ENCODE data around the gene COMP. TPM values are rescaled to one million over a fixed set of nuclear protein-coding genes. Genes with fewer than 3 reads are reported as not detected.

COMP gene
- polyA plus RNA-seq, 1 of the 3 experiments (the other 2 are of a cell fraction), result 0.26 TPM

DNA sequence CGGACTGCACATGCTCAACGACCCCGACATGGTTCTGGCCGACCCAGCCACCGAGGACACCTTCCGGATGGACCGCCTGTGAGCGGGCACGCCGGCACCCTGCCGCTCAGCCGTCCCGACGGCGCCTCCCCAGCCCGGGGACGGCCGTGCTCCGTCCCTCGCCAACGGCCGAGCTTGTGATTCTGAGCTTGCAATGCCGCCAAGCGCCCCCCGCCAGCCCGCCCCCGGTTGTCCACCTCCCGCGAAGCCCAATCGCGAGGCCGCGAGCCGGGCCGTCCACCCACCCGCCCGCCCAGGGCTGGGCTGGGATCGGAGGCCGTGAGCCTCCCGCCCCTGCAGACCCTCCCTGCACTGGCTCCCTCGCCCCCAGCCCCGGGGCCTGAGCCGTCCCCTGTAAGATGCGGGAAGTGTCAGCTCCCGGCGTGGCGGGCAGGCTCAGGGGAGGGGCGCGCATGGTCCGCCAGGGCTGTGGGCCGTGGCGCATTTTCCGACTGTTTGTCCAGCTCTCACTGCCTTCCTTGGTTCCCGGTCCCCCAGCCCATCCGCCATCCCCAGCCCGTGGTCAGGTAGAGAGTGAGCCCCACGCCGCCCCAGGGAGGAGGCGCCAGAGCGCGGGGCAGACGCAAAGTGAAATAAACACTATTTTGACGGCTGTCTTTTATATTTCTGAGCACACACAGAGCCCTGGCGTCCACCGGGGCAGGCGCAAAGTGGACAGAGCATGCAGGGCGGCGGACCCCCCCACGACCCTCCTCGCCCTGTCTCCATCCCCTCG is 13.6 kb downstream of the COMP start:
- Histone ChIP-seq H3K9ac (no peak overlapping the region), H3K4me1 (ENCODE audit: control insufficient read depth in 1 of 2, insufficient read depth in 2 of 2, low read depth in 1 of 2, low read length in 1 of 2) (peaks cover 20 to 31% of the 10 kb centered on the region in 2 experiments; a peak in 3 of 4 replicates), H3K4me2 (no peak overlapping the region), H3K4me3 (ENCODE audit: low read depth in 2 of 2, low read length in 1 of 2) (no peak overlapping the region), H4K20me1 (ENCODE audit: insufficient read depth) (no peaks in the 10 kb centered on the region), H3K27ac (ENCODE audit: low read depth in 2 of 2, low read length in 1 of 2) (no peak overlapping the region), H2AFZ (ENCODE audit: low read depth) (no peak overlapping the region), H3F3A (replicated peaks; ENCODE audit: insufficient read depth) (peaks cover 10% of the 10 kb centered on the region), H3K36me3 (replicated peaks in 1 of 2; ENCODE audit: control insufficient read depth in 1 of 2, insufficient read depth in 2 of 2, low read length in 1 of 2) (no peaks in the 10 kb centered on the region), H3K79me2 (ENCODE audit: insufficient read depth) (no peaks in the 10 kb centered on the region), H3K9me2 (no peaks in the 10 kb centered on the region), H3K9me3 (no peaks in the 10 kb centered on the region), H3K27me3 (ENCODE audit: insufficient read depth) (no peaks in the 10 kb centered on the region)
- 85% methylated on average over 58 of the region's 71 CpGs for WGBS (ENCODE audit: low lambda C conversion rate)
- CTCF ChIA-PET, result interaction anchor here (0.6 to 3.4 kb wide), 4 partner anchors 51 to 115 kb away, joined by 3 to 14 read pairs (median 4); no protein-coding TSS in a partner anchor
- no peak for DNase-seq
- POLR2A ChIA-PET, result no interaction called here
- TF ChIP-seq GATA2 (CRISPR knock-in tag; IDR thresholded peaks at IDR 0.05), result no peak
- no peak for TF ChIP-seq REST (IDR thresholded peaks at IDR 0.05; ENCODE audit: low read depth, low read length)
- TF ChIP-seq, protein P1, sequence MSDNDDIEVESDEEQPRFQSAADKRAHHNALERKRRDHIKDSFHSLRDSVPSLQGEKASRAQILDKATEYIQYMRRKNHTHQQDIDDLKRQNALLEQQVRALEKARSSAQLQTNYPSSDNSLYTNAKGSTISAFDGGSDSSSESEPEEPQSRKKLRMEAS (IDR thresholded peaks at IDR 0.05; ENCODE audit: low read depth), result no peak
- TF ChIP-seq GABPA (IDR thresholded peaks at IDR 0.05; ENCODE audit: low read depth), result no peak
- no peak for TF ChIP-seq FOSL2 (IDR thresholded peaks at IDR 0.05; ENCODE audit: borderline replicate concordance, low read depth)
- TF ChIP-seq, protein P2, sequence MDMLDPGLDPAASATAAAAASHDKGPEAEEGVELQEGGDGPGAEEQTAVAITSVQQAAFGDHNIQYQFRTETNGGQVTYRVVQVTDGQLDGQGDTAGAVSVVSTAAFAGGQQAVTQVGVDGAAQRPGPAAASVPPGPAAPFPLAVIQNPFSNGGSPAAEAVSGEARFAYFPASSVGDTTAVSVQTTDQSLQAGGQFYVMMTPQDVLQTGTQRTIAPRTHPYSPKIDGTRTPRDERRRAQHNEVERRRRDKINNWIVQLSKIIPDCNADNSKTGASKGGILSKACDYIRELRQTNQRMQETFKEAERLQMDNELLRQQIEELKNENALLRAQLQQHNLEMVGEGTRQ (IDR thresholded peaks at IDR 0.05; ENCODE audit: borderline replicate concordance, low read depth, low read length), result no peak
- TF ChIP-seq NFIC (IDR thresholded peaks at IDR 0.05; ENCODE audit: borderline replicate concordance), result no peak
- no peak for TF ChIP-seq SIN3A (IDR thresholded peaks at IDR 0.05; ENCODE audit: borderline replicate concordance, low read depth, low read length)
- TF ChIP-seq, protein P3, sequence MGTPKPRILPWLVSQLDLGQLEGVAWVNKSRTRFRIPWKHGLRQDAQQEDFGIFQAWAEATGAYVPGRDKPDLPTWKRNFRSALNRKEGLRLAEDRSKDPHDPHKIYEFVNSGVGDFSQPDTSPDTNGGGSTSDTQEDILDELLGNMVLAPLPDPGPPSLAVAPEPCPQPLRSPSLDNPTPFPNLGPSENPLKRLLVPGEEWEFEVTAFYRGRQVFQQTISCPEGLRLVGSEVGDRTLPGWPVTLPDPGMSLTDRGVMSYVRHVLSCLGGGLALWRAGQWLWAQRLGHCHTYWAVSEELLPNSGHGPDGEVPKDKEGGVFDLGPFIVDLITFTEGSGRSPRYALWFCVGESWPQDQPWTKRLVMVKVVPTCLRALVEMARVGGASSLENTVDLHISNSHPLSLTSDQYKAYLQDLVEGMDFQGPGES (IDR thresholded peaks at IDR 0.05; ENCODE audit: low read depth, low read length), result no peak
- no peak for TF ChIP-seq TEAD4 (IDR thresholded peaks at IDR 0.05; ENCODE audit: borderline replicate concordance, insufficient read depth)

Measured in SK-N-SH (cell line).